Measurements from ENCODE around the gene CIB4. TPM values are rescaled to one million over a fixed set of nuclear protein-coding genes. Genes with fewer than 3 reads are reported as not detected.

Gene CIB4
- total and polyA plus RNA-seq, 5 donors: not detected

GRCh38 chr2:26552641-26553374 lies 88.4 kb downstream of the CIB4 start:
- DNase-seq: peak in 1 of 3 donors; percentile 7
- no peak for ATAC-seq
- no peak overlapping the region for H3K27ac ChIP-seq (ENCODE audit: low read length)
- no peaks in the 10 kb centered on the region for H3K9me3 ChIP-seq (ENCODE audit: control insufficient read depth, low read length)
- 61% methylated on average over 9 of the region's 9 CpGs for WGBS
- intact Hi-C loops (cut with DNase I): no loop called here
- no peaks in the 10 kb centered on the region for H3K27me3 ChIP-seq (ENCODE audit: control insufficient read depth, insufficient read depth)
- no peaks in the 10 kb centered on the region for H3K4me1 ChIP-seq (ENCODE audit: control insufficient read depth, insufficient read depth, low read length)
- no peak overlapping the region for H3K4me3 ChIP-seq (ENCODE audit: low read length)

GRCh38 chr2:26550276-26551015 lies 90.7 kb downstream of the CIB4 start:
- 82% methylated on average over 17 of the region's 17 CpGs for WGBS
- intact Hi-C loops (cut with DNase I): no loop called here

GRCh38 chr2:26542676-26543505 lies 98.3 kb downstream of the CIB4 start:
- Histone ChIP-seq H3K27ac (ENCODE audit: low read length) (no peak overlapping the region), H3K4me1 (ENCODE audit: control insufficient read depth, insufficient read depth, low read length) (no peaks in the 10 kb centered on the region), H3K4me3 (ENCODE audit: low read length) (no peak overlapping the region), H3K27me3 (ENCODE audit: control insufficient read depth, insufficient read depth) (no peaks in the 10 kb centered on the region), H3K9me3 (ENCODE audit: control insufficient read depth, low read length) (no peaks in the 10 kb centered on the region)
- WGBS: 78% methylated on average over 15 of the region's 15 CpGs
- ATAC-seq (no peak), DNase-seq (no peak)
- intact Hi-C loops (cut with DNase I): no loop called here

More at GRCh38 chr2:26550276-26551015, 90.7 kb downstream of the CIB4 start:
- DNase-seq (no peak), ATAC-seq (no peak)
- Histone ChIP-seq H3K4me3 (ENCODE audit: low read length) (no peak overlapping the region), H3K27me3 (ENCODE audit: control insufficient read depth, insufficient read depth) (no peaks in the 10 kb centered on the region), H3K9me3 (ENCODE audit: control insufficient read depth, low read length) (no peaks in the 10 kb centered on the region), H3K4me1 (ENCODE audit: control insufficient read depth, insufficient read depth, low read length) (no peaks in the 10 kb centered on the region), H3K27ac (ENCODE audit: low read length) (no peak overlapping the region)

- no peak overlapping the region for H3K4me3 ChIP-seq (ENCODE audit: low read length)
- DNase-seq: no peak
- WGBS: 85% methylated on average over 5 of the region's 5 CpGs
- H3K27me3 ChIP-seq (ENCODE audit: control insufficient read depth, insufficient read depth): no peaks in the 10 kb centered on the region
- no peak overlapping the region for H3K27ac ChIP-seq (ENCODE audit: low read length)
- no peak for ATAC-seq
- no peaks in the 10 kb centered on the region for H3K4me1 ChIP-seq (ENCODE audit: control insufficient read depth, insufficient read depth, low read length)
- no peaks in the 10 kb centered on the region for H3K9me3 ChIP-seq (ENCODE audit: control insufficient read depth, low read length)
- intact Hi-C loops (cut with DNase I): no loop called here
Observed at GRCh38 chr2:26542194-26542455, 99.0 kb downstream of the CIB4 start.

GRCh38 chr2:26541401-26542193 lies 99.6 kb downstream of the CIB4 start:
- intact Hi-C loops (cut with DNase I): no loop called here
- Histone ChIP-seq H3K4me1 (ENCODE audit: control insufficient read depth, insufficient read depth, low read length) (no peaks in the 10 kb centered on the region), H3K27ac (ENCODE audit: low read length) (no peak overlapping the region), H3K9me3 (ENCODE audit: control insufficient read depth, low read length) (no peaks in the 10 kb centered on the region), H3K4me3 (ENCODE audit: low read length) (no peak overlapping the region), H3K27me3 (ENCODE audit: control insufficient read depth, insufficient read depth) (no peaks in the 10 kb centered on the region)
- ATAC-seq (no peak), DNase-seq (no peak)
- WGBS: 74% methylated on average over 6 of the region's 6 CpGs

- DNase-seq: no peak
- Histone ChIP-seq H3K4me3 (ENCODE audit: low read length) (no peak overlapping the region), H3K27ac (ENCODE audit: low read length) (no peak overlapping the region), H3K9me3 (ENCODE audit: control insufficient read depth, low read length) (no peaks in the 10 kb centered on the region), H3K4me1 (ENCODE audit: control insufficient read depth, insufficient read depth, low read length) (no peaks in the 10 kb centered on the region), H3K27me3 (ENCODE audit: control insufficient read depth, insufficient read depth) (no peaks in the 10 kb centered on the region)
- 38% methylated on average over 6 of the region's 6 CpGs for WGBS
- ATAC-seq: no peak
- intact Hi-C loops (cut with DNase I): no loop called here
Observed at GRCh38 chr2:26540961-26541360, 100.2 kb downstream of the CIB4 start.

- ATAC-seq (no peak), DNase-seq (no peak)
- Histone ChIP-seq H3K4me3 (ENCODE audit: low read length) (no peak overlapping the region), H3K4me1 (ENCODE audit: control insufficient read depth, insufficient read depth, low read length) (no peaks in the 10 kb centered on the region), H3K27me3 (ENCODE audit: control insufficient read depth, insufficient read depth) (no peaks in the 10 kb centered on the region), H3K9me3 (ENCODE audit: control insufficient read depth, low read length) (no peaks in the 10 kb centered on the region), H3K27ac (ENCODE audit: low read length) (no peak overlapping the region)
- intact Hi-C loops (cut with DNase I): no loop called here
- 56% methylated on average over 10 of the region's 10 CpGs for WGBS
Observed at GRCh38 chr2:26540306-26540705, 100.9 kb downstream of the CIB4 start.

GRCh38 chr2:26537826-26538475 lies 103.2 kb downstream of the CIB4 start:
- DNase-seq: no peak
- Histone ChIP-seq H3K4me1 (ENCODE audit: control insufficient read depth, insufficient read depth, low read length) (no peaks in the 10 kb centered on the region), H3K9me3 (ENCODE audit: control insufficient read depth, low read length) (no peaks in the 10 kb centered on the region), H3K27me3 (ENCODE audit: control insufficient read depth, insufficient read depth) (no peaks in the 10 kb centered on the region), H3K4me3 (ENCODE audit: low read length) (no peak overlapping the region), H3K27ac (ENCODE audit: low read length) (no peak overlapping the region)
- WGBS: 83% methylated on average over 14 of the region's 14 CpGs
- ATAC-seq: no peak
- intact Hi-C loops (cut with DNase I): no loop called here

GRCh38 chr2:26537069-26537825 lies 103.9 kb downstream of the CIB4 start:
- 82% methylated on average over 17 of the region's 17 CpGs for WGBS
- Histone ChIP-seq H3K27ac (ENCODE audit: low read length) (no peak overlapping the region), H3K27me3 (ENCODE audit: control insufficient read depth, insufficient read depth) (no peaks in the 10 kb centered on the region), H3K4me1 (ENCODE audit: control insufficient read depth, insufficient read depth, low read length) (no peaks in the 10 kb centered on the region), H3K9me3 (ENCODE audit: control insufficient read depth, low read length) (no peaks in the 10 kb centered on the region), H3K4me3 (ENCODE audit: low read length) (no peak overlapping the region)
- DNase-seq (peak in 1 of 3 donors; percentile 11), ATAC-seq (no peak)
- intact Hi-C loops (cut with DNase I): no loop called here
